Endothelial cell of umbilical vein (primary cell): ENCODE data around the gene UBE4B. TPM values are rescaled to one million over a fixed set of nuclear protein-coding genes. Genes with fewer than 3 reads are reported as not detected.

Experiments
- BruUV-seq: library from RNA; stranded (reverse); fragments of 400-500 nt; replicated peaks from 2 replicates; lab custom pipeline; 2021; lab: Mats Ljungman, UMichigan
- CTCF ChIA-PET: fragments of 300-600, 350-600 bp; sonication (Branson Sonifier 250); formaldehyde crosslinking; loops from one replicate; lab custom pipeline; 2021; ENCODE audit warnings: antibody characterized with exemption, inconsistent platforms; lab: Charles Lee
- POLR2A ChIA-PET: fragments of 300-600, 350-600 bp; sonication (Branson Sonifier 250); formaldehyde crosslinking; loops from one replicate; lab custom pipeline; 2021; ENCODE audit warnings: antibody characterized with exemption, inconsistent platforms; lab: Charles Lee
- DNase-seq: peaks from one replicate; pipeline ENCODE4 v3.0.0-alpha.2; 2011; ENCODE audit warnings: low read depth, low spot score
- FAIRE-seq: peaks from 2 replicates; lab custom pipeline; 2011; peaks lifted over from hg19 to GRCh38; lab: Jason Lieb, UNC
- H2AFZ ChIP-seq: 2 replicates; pipeline ENCODE4 v1.6.0; 2012; ENCODE audit warnings: low read depth, low read length, control low read depth, inconsistent platforms
- H3K27ac ChIP-seq: 2 replicates; pipeline ENCODE4 v1.5.1; 2011; ENCODE audit warnings: low read depth, mild to moderate bottlenecking, control low read depth, low read length, moderate library complexity; ENCODE audit not compliant: insufficient read depth
- H3K27me3 ChIP-seq, 2 experiments: 2 replicates each; pipeline versions ENCODE4 v1.6.0 to v1.6.1; 2011; ENCODE audit warnings: low read length in 2 of 2, mixed read lengths in 1 of 2; ENCODE audit not compliant: control insufficient read depth in 2 of 2, insufficient read depth in 2 of 2
- H3K36me3 ChIP-seq, 2 experiments: 2 replicates in 1 of 2; 3 replicates in 1 of 2; pipeline ENCODE4 v1.5.1; 2011; ENCODE audit warnings: low read length in 2 of 2, mild to moderate bottlenecking in 1 of 2, moderate library complexity in 1 of 2; ENCODE audit not compliant: control insufficient read depth in 2 of 2, insufficient read depth in 2 of 2; ENCODE audit errors: extremely low read depth in 1 of 2
- H3K4me1 ChIP-seq: 3 replicates; pipeline ENCODE4 v1.5.1; 2011; ENCODE audit warnings: mild to moderate bottlenecking, low read length; ENCODE audit not compliant: control insufficient read depth, insufficient read depth; ENCODE audit errors: extremely low read depth
- H3K4me2 ChIP-seq: 2 replicates; pipeline ENCODE4 v1.6.1; 2011; ENCODE audit warnings: low read length, control low read depth, mixed read lengths; ENCODE audit not compliant: insufficient read depth
- H3K4me3 ChIP-seq, 3 experiments: fragments of 200-600 bp in 1 of 3; sonication (generic), shearing (Covaris generic) in 1 of 3; replicated peaks in 1 of 3; 2 replicates each; pipeline ENCODE4 v1.5.1; 2011 to 2016; ENCODE audit warnings: control low read depth in 3 of 3, low read length in 3 of 3, mild to moderate bottlenecking in 2 of 3, inconsistent platforms in 1 of 3, low read depth in 1 of 3, moderate library complexity in 1 of 3; ENCODE audit not compliant: insufficient read depth in 1 of 3
- H3K79me2 ChIP-seq: 2 replicates; pipeline ENCODE4 v1.6.0; 2012; ENCODE audit warnings: low read length, inconsistent platforms; ENCODE audit not compliant: control insufficient read depth, insufficient read depth
- H3K9ac ChIP-seq: replicated peaks from 2 replicates; pipeline ENCODE3; 2011; ENCODE audit warnings: low read length, control low read depth; ENCODE audit not compliant: insufficient read depth; ENCODE audit errors: extremely low read depth
- H3K9me1 ChIP-seq: replicated peaks from 3 replicates; pipeline ENCODE4 v1.6.0; 2011; ENCODE audit warnings: mild to moderate bottlenecking, low read length; ENCODE audit not compliant: control insufficient read depth, insufficient read depth; ENCODE audit errors: extremely low read depth
- H3K9me3 ChIP-seq: replicated peaks from 2 replicates; pipeline ENCODE4 v1.5.1; 2012; ENCODE audit warnings: low read length, inconsistent platforms; ENCODE audit not compliant: control insufficient read depth, insufficient read depth
- H4K20me1 ChIP-seq: replicated peaks from 2 replicates; pipeline ENCODE3; 2011; ENCODE audit warnings: mild to moderate bottlenecking, low read length; ENCODE audit not compliant: control insufficient read depth, insufficient read depth; ENCODE audit errors: extremely low read depth
- EZH2 ChIP-seq: IDR thresholded peaks from 2 replicates; pipeline ENCODE4 v1.6.1; 2012; ENCODE audit warnings: borderline replicate concordance, low read depth, mild to moderate bottlenecking, moderate library complexity, low read length, inconsistent platforms; ENCODE audit not compliant: severe bottlenecking
- FOS ChIP-seq: IDR thresholded peaks from 2 replicates; pipeline ENCODE4 v1.6.1; 2011; ENCODE audit warnings: mild to moderate bottlenecking, low read length, moderate library complexity, borderline replicate concordance; ENCODE audit not compliant: insufficient read depth
- GATA2 ChIP-seq: IDR thresholded peaks from 2 replicates; pipeline ENCODE4 v1.7.0; 2011; ENCODE audit warnings: low read depth, mild to moderate bottlenecking, moderate library complexity, mixed read lengths, low read length; ENCODE audit not compliant: insufficient read length, insufficient read depth
- JUN ChIP-seq: IDR thresholded peaks from 2 replicates; pipeline ENCODE4 v1.6.1; 2011; ENCODE audit warnings: borderline replicate concordance, low read depth; ENCODE audit not compliant: insufficient read length, insufficient read depth
- MYC ChIP-seq: IDR thresholded peaks from one replicate; pipeline ENCODE4 v1.6.1; 2011; ENCODE audit warnings: mild to moderate bottlenecking, low read depth, low read length
- POLR2A ChIP-seq: IDR thresholded peaks from 2 replicates; pipeline ENCODE4 v1.6.1; 2012; ENCODE audit warnings: low read depth, mild to moderate bottlenecking, control low read depth, low read length
- POLR2AphosphoS5 ChIP-seq: IDR thresholded peaks from 2 replicates; pipeline ENCODE4 v1.6.1; 2012; ENCODE audit warnings: low read depth, mild to moderate bottlenecking, control low read depth, low read length, moderate library complexity; ENCODE audit not compliant: insufficient read depth
- dilution Hi-C: fragments of 300-500 bp; cut with MboI; formaldehyde crosslinking; loops from one replicate; pipeline ENCODE4 v1.15.0; 2019; ENCODE audit warnings: low sequenced_read_pairs; ENCODE audit not compliant: extremely low pct_ligation_motif_present
- intact Hi-C: fragments of 100-400 bp; cut with micrococcal nuclease; formaldehyde crosslinking; loops from one replicate; pipeline ENCODE4 v1.10.0; 2022
- polyA plus RNA-seq, 4 experiments: library from polyadenylated mRNA; depleted of rRNA in 3 of 4; stranded (reverse) in 3 of 4; unstranded in 1 of 4; fragments of >200 nt; gene quantifications; 2 replicates each; pipeline versions ENCODE4 v1.2.1 to v1.2.3, GENCODE V29; 2011 to 2012; ENCODE audit warnings: missing spikeins in 1 of 4
- total RNA-seq: library from RNA; stranded (reverse); gene quantifications from 2 replicates; pipeline ENCODE4 v1.2.3, GENCODE V29; 2021
- TF ChIP-seq, protein P1 (sequence below): IDR thresholded peaks from 2 replicates; pipeline ENCODE4 v1.6.1; 2011; ENCODE audit not compliant: insufficient read depth, insufficient read length
- TF ChIP-seq, protein P2 (sequence below), 2 donors: IDR thresholded peaks; 1 replicate in 1 of 2; 2 replicates in 1 of 2; pipeline ENCODE4 v1.5.1; 2011; ENCODE audit warnings: low read length in 2 of 2, mild to moderate bottlenecking in 2 of 2, moderate library complexity in 2 of 2, control low read depth in 1 of 2, inconsistent platforms in 1 of 2, low read depth in 1 of 2; ENCODE audit not compliant: insufficient read depth in 1 of 2; ENCODE audit errors: extremely low read depth in 1 of 2

UBE4B gene
- total and polyA plus RNA-seq, 2 donors (not counting 3 experiments of a cell fraction or from before 2014, with no cell fraction given): 17.8 to 54.5 TPM

DNA sequence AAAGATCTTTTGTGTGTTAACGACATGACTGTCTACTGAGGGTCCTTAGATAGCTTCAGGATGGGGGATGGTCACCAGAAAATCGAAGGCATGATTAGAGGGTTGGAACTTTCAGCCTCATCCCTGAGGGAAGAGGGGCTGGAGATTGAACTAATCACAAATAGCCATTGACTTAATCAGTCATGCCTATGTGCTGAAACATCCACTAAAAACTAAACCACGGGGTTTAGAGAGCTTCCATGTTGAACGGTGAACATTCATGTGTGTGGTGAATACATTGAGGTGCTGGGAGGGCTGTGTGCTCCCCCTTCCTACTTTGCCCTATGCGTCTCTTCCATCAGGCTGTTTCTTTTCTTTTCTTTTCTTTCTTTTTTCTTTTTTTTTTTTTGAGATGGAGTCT, 18.7 kb upstream of the UBE4B start:
- Histone ChIP-seq H3K27ac (no peak overlapping the region), H2AFZ (no peak overlapping the region), H3K9me1 (no peaks in the 10 kb centered on the region), H3K79me2 (no peaks in the 10 kb centered on the region), H3K27me3 (peaks cover 0 to 4% of the 10 kb centered on the region in 2 experiments), H3K9ac (no peak overlapping the region), H4K20me1 (no peaks in the 10 kb centered on the region), H3K36me3 (no peaks in the 10 kb centered on the region), H3K4me1 (no peaks in the 10 kb centered on the region), H3K4me3 (no peak overlapping the region), H3K9me3 (no peaks in the 10 kb centered on the region), H3K4me2 (no peak overlapping the region)
- no TSS peak for BruUV-seq
- DNase-seq: no peak
- intact Hi-C loops: no loop called here
- FAIRE-seq: no peak
- ChIA-PET CTCF (no interaction called here), POLR2A (no interaction called here)
- dilution Hi-C loops: no loop called here
- TF ChIP-seq POLR2AphosphoS5 (no peak), FOS (no peak), EZH2 (no peak), POLR2A (no peak), JUN (no peak), MYC (no peak), GATA2 (no peak)
- TF ChIP-seq, protein P1, sequence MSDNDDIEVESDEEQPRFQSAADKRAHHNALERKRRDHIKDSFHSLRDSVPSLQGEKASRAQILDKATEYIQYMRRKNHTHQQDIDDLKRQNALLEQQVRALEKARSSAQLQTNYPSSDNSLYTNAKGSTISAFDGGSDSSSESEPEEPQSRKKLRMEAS: no peak
- TF ChIP-seq, protein P2, sequence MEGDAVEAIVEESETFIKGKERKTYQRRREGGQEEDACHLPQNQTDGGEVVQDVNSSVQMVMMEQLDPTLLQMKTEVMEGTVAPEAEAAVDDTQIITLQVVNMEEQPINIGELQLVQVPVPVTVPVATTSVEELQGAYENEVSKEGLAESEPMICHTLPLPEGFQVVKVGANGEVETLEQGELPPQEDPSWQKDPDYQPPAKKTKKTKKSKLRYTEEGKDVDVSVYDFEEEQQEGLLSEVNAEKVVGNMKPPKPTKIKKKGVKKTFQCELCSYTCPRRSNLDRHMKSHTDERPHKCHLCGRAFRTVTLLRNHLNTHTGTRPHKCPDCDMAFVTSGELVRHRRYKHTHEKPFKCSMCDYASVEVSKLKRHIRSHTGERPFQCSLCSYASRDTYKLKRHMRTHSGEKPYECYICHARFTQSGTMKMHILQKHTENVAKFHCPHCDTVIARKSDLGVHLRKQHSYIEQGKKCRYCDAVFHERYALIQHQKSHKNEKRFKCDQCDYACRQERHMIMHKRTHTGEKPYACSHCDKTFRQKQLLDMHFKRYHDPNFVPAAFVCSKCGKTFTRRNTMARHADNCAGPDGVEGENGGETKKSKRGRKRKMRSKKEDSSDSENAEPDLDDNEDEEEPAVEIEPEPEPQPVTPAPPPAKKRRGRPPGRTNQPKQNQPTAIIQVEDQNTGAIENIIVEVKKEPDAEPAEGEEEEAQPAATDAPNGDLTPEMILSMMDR (IDR thresholded peaks at IDR 0.05; ENCODE audit: extremely low read depth in 1 of 2, insufficient read depth in 1 of 2, low read depth in 1 of 2, low read length in 2 of 2): no peak
